Peyer's patch (tissue), 4 donors: ENCODE measurements around the gene MBD2. TPM values are rescaled to one million over a fixed set of nuclear protein-coding genes. Genes with fewer than 3 reads are reported as not detected.

Experiments
- DNase-seq, 3 donors: peaks; one replicate each; pipeline ENCODE4 v3.0.0-alpha.2; 2017 to 2019
- H3K27ac ChIP-seq, 4 donors: fragments of 200-600 bp; sonication (generic); one replicate each; pipeline ENCODE4 v1.5.1; 2016 to 2019
- H3K27me3 ChIP-seq, 2 donors: fragments of 200-600 bp; sonication (generic); one replicate each; pipeline ENCODE4 v1.5.1; 2019
- H3K36me3 ChIP-seq, 3 donors: fragments of 200-600 bp; sonication (generic); one replicate each; pipeline ENCODE4 v1.5.1; 2016 to 2019
- H3K4me1 ChIP-seq, 4 donors: fragments of 200-600 bp; sonication (generic); one replicate each; pipeline ENCODE4 v1.5.1; 2016 to 2019
- H3K4me3 ChIP-seq, 4 donors: fragments of 200-600 bp; sonication (generic); 1 replicate in 3 of 4; 2 replicates in 1 of 4; pipeline ENCODE4 v1.5.1; 2016 to 2019; ENCODE audit warnings: mild to moderate bottlenecking in 1 of 4
- H3K9me3 ChIP-seq, 4 donors: fragments of 200-600 bp; sonication (generic); one replicate each; pipeline ENCODE4 v1.5.1; 2016 to 2019; ENCODE audit warnings: mild to moderate bottlenecking in 1 of 4
- POLR2A ChIP-seq, 2 donors: fragments of 450-650 bp; IDR thresholded peaks; one replicate each; pipeline ENCODE4 v1.5.1; 2017; ENCODE audit warnings: antibody characterized with exemption in 2 of 2, mild to moderate bottlenecking in 2 of 2, moderate library complexity in 2 of 2
- total RNA-seq, 4 donors: library from RNA; depleted of rRNA; stranded (reverse); fragments of >200 nt; gene quantifications; one replicate each; pipeline ENCODE4 v1.1.0, GENCODE V29; 2016
- TF ChIP-seq, protein P1 (sequence below), 6 experiments: fragments of 450-650 bp in 4 of 6; fragments of 200-600 bp in 2 of 6; sonication (generic) in 1 of 6; IDR thresholded peaks; one replicate each; pipeline ENCODE4 v1.5.1; 2017 to 2019; ENCODE audit warnings: antibody characterized with exemption in 6 of 6, mild to moderate bottlenecking in 3 of 6, moderate library complexity in 1 of 6

Gene MBD2
- total RNA-seq, 4 donors from 2014 or later = 27.5 to 44.6 (median 34.0) TPM

DNA sequence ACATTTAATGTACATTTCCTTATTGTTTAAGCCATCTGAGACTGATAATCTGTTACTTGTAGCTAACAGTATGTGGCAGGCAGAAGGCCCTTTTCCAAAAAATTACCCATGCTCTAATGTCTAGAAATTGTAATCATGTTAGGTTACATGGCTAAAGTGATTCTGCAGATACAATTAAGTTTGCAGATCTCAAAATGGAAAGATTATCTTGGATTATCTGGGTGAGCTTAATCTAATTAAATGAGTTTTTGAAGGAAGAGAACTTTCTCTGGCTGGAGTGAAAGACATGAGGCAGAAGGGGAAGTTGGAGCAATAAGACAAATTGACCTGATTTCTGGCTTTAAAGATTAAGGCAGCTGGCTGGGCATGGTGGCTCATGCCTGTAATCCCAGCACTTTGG lies 76.3 kb downstream of the MBD2 start:
- Histone ChIP-seq H3K36me3 (peaks cover 0 to 5% (median 0%) of the 10 kb centered on the region in 3 donors), H3K4me1 (no peaks in the 10 kb centered on the region), H3K4me3 (no peak overlapping the region), H3K9me3 (no peaks in the 10 kb centered on the region), H3K27me3 (no peaks in the 10 kb centered on the region), H3K27ac (no peak overlapping the region)
- no peak for DNase-seq
- no peak for TF ChIP-seq POLR2A (IDR thresholded peaks at IDR 0.05)
- TF ChIP-seq, protein P1, sequence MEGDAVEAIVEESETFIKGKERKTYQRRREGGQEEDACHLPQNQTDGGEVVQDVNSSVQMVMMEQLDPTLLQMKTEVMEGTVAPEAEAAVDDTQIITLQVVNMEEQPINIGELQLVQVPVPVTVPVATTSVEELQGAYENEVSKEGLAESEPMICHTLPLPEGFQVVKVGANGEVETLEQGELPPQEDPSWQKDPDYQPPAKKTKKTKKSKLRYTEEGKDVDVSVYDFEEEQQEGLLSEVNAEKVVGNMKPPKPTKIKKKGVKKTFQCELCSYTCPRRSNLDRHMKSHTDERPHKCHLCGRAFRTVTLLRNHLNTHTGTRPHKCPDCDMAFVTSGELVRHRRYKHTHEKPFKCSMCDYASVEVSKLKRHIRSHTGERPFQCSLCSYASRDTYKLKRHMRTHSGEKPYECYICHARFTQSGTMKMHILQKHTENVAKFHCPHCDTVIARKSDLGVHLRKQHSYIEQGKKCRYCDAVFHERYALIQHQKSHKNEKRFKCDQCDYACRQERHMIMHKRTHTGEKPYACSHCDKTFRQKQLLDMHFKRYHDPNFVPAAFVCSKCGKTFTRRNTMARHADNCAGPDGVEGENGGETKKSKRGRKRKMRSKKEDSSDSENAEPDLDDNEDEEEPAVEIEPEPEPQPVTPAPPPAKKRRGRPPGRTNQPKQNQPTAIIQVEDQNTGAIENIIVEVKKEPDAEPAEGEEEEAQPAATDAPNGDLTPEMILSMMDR (IDR thresholded peaks at IDR 0.05) = no peak

DNA sequence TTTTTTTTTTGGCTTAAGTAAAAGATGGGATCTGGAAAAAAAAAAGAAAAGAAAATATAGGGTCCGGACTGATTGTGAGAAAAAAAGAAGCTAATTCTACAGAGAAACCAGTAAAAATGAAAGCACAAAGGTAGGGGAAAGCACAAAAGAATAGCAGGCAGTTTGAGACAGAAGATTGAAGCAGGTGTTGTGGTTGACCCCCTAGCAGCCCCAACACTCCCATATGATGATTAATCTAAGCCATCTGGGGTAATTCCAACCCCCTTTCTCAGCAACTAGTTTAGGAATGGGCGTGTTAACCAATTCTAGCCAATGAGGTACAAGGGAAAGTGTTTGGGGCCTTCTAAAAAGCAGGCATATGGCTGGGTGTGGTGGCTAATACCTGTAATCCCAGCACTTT lies 77.0 kb downstream of the MBD2 start:
- no peaks in the 10 kb centered on the region for H3K27me3 ChIP-seq
- no peak overlapping the region for H3K4me3 ChIP-seq
- H3K4me1 ChIP-seq = no peaks in the 10 kb centered on the region
- no peaks in the 10 kb centered on the region for H3K36me3 ChIP-seq
- DNase-seq = no peak
- no peak for TF ChIP-seq POLR2A (IDR thresholded peaks at IDR 0.05)
- TF ChIP-seq, protein P1 (IDR thresholded peaks at IDR 0.05) = no peak
- H3K27ac ChIP-seq = no peak overlapping the region
- H3K9me3 ChIP-seq = no peaks in the 10 kb centered on the region

DNA sequence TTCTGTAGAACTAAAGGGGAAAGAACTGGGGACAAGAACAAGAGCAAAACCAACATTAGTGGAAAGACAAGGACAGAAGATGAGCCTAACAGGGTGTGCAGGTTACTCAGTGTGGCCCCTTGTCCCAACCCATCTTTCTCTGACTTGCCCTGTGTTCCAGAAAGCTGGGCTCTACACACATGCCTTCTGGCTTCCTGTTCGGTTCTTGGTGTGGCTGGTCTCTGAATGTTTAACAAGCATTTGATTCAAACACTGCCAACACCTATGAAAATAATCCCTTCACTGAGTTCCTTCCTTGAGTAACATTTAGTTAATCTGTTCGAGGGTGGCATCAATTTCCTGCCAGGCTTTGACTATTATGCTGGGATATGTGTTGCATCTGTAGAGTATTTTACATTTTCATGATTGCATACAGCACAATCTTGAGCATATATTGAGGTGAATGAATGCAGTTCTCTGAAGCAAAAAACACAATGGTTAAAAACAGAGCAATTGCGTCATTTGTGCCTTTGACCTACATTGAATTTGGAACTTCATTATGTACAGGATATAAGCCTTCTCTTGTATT lies 83.3 kb downstream of the MBD2 start:
- H3K27me3 ChIP-seq = no peaks in the 10 kb centered on the region

DNA sequence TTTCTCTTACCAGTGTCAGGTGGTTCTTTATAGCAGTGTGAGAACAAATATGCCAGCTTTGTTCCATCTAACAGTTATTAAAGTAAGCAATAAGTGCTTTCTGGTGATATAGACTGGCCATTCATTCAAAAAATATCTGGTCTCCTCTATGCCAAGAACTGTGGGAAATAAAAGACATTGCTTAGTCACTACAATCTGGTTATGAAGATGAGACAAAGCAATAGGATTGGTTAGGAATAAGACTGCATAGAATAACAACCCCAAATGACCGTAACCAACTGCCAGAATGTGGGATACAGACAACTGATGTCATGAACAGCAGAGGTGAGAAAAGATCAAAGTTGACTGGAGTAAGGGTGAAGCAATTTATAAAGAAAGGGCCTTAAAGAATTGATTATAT lies 83.8 kb downstream of the MBD2 start:
- no peak overlapping the region for H3K27ac ChIP-seq
- no peaks in the 10 kb centered on the region for H3K4me1 ChIP-seq
- no peak for DNase-seq
- H3K27me3 ChIP-seq = no peaks in the 10 kb centered on the region
- TF ChIP-seq POLR2A (IDR thresholded peaks at IDR 0.05) = no peak
- TF ChIP-seq, protein P1 (IDR thresholded peaks at IDR 0.05) = no peak
- no peaks in the 10 kb centered on the region for H3K36me3 ChIP-seq
- H3K4me3 ChIP-seq = no peak overlapping the region
- peaks cover 0 to 4% (median 0%) of the 10 kb centered on the region in 4 donors for H3K9me3 ChIP-seq

More for the DNA sequence above, 83.3 kb downstream of the MBD2 start:
- TF ChIP-seq POLR2A (IDR thresholded peaks at IDR 0.05) = no peak
- TF ChIP-seq, protein P1 (IDR thresholded peaks at IDR 0.05) = no peak
- peaks cover 0 to 4% (median 0%) of the 10 kb centered on the region in 4 donors for H3K9me3 ChIP-seq
- DNase-seq = no peak
- no peaks in the 10 kb centered on the region for H3K4me1 ChIP-seq
- no peaks in the 10 kb centered on the region for H3K36me3 ChIP-seq
- no peak overlapping the region for H3K4me3 ChIP-seq
- H3K27ac ChIP-seq = no peak overlapping the region

DNA sequence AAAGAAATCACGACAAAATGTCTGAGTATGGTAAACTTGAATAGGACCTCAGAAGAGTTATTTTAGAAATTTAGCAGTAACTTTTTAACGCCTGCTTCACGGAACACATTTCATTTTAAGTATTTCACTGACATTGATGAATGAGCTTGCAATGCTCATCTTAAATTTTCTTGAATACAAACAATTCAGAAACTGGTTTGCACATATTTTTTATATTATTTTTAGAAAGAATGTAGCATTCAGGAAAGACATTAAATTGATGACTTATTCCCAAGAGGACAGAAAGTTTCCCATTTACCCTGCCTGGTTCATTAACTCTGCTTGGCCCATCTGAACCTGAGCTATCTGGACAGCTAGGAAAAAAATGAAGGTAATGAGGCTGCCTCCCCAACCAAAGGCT lies 89.3 kb downstream of the MBD2 start:
- peaks cover 0 to 4% (median 0%) of the 10 kb centered on the region in 4 donors for H3K9me3 ChIP-seq
- H3K27ac ChIP-seq = no peak overlapping the region
- no peaks in the 10 kb centered on the region for H3K36me3 ChIP-seq
- H3K4me3 ChIP-seq = no peak overlapping the region
- no peaks in the 10 kb centered on the region for H3K4me1 ChIP-seq
- no peaks in the 10 kb centered on the region for H3K27me3 ChIP-seq
- DNase-seq = no peak
- TF ChIP-seq POLR2A (IDR thresholded peaks at IDR 0.05) = no peak
- TF ChIP-seq, protein P1 (IDR thresholded peaks at IDR 0.05) = no peak

DNA sequence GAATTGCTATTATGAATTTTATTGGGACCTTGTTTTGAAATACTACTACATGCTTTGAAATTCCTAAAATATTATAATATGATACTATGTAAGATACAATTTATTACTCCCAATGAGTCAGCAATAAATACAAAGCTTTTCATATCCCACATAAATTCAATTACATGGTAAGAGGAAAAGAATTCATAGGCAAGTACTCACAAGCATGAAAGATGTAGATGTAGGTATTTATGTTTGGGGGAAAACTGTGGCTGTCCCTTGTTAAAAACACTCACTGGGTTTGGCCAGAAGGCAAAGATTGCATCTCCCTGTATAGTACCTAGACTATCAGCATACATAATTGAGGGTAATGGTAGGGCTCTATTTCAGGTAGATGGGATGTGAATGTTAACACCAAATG lies 90.4 kb downstream of the MBD2 start:
- no peak for TF ChIP-seq POLR2A (IDR thresholded peaks at IDR 0.05)
- TF ChIP-seq, protein P1 (IDR thresholded peaks at IDR 0.05) = no peak
- no peak overlapping the region for H3K4me3 ChIP-seq
- H3K4me1 ChIP-seq = no peaks in the 10 kb centered on the region
- no peak overlapping the region for H3K27ac ChIP-seq
- no peak for DNase-seq
- H3K36me3 ChIP-seq = no peaks in the 10 kb centered on the region
- no peaks in the 10 kb centered on the region for H3K27me3 ChIP-seq
- no peaks in the 10 kb centered on the region for H3K9me3 ChIP-seq
